Measurements from ENCODE around the gene CNST. TPM values are rescaled to one million over a fixed set of nuclear protein-coding genes. Genes with fewer than 3 reads are reported as not detected.
"Not testable (repeated sequence)": the region's sequence is repeated elsewhere in the genome, so short reads cannot be mapped to it uniquely, and the experiment has no call there.

The CNST gene
- total RNA-seq, 4 donors from 2014 or later = 41.6 to 81.9 (median 65.6) TPM

DNA sequence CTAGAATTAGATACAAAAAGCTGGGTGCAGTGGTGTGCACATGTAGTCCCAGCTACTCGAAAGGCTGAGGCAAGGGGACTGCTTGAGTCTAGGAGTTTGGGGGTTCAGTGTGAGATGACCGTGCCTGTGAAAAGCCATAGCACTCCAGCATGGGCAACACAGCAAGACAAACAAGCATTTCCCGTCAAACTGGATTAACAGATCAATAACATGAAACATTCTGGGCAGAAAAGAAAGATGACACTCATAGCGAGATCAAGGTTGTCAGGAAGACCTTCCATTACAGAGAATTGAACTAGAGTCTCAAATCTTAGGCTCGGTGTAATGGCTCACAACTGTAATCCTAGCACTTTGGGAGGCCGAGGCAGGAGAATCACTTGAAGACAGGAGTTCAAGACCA is 14.1 kb upstream of the CNST start:
- Histone ChIP-seq H3K4me1 (no peaks in the 10 kb centered on the region), H3K27ac (no peak overlapping the region), H3K4me3 (no peak overlapping the region), H3K27me3 (no peaks in the 10 kb centered on the region), H3K36me3 (peaks cover 0 to 99% of the 10 kb centered on the region in 2 donors), H3K9me3 (no peaks in the 10 kb centered on the region)
- no peak for ATAC-seq
- TF ChIP-seq CTCF (IDR thresholded peaks at IDR 0.05) (no peak), POLR2AphosphoS5 (IDR thresholded peaks at IDR 0.05) (no peak), EP300 (IDR thresholded peaks at IDR 0.05) (no peak), POLR2A (IDR thresholded peaks at IDR 0.05) (no peak)
- 85 to 93% methylated on average over 5 to 6 of the region's 6 CpGs for WGBS, 2 donors (ENCODE audit: low coverage in 1 of 2)

DNA sequence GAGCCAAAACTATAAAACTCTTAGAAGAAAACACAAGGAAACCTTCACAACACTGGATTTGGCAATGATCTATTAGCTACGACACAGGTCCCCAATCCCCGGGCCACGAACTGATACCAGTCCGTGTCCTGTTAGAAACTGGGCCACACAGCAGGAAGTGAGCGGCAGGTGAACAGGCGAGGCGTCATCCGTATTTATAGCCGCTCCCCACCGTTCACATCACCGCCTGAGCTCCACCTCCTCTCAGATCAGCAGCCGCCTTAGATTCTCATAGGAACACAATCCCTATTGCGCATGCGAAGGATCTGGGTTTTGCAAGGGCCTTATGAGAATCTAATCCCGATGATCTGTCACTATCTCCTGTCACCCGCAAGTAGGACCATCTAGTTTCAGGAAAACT is 12.1 kb upstream of the CNST start:
- 95% methylated on average over 6 to 16 of the region's 16 CpGs for WGBS, 2 donors (ENCODE audit: low coverage in 1 of 2)
- Histone ChIP-seq H3K36me3 (peaks cover 0 to 98% of the 10 kb centered on the region in 2 donors), H3K4me1 (no peaks in the 10 kb centered on the region), H3K9me3 (no peaks in the 10 kb centered on the region), H3K27ac (no peak overlapping the region), H3K27me3 (no peaks in the 10 kb centered on the region), H3K4me3 (no peak overlapping the region)
- ATAC-seq = no peak
- TF ChIP-seq EP300 (IDR thresholded peaks at IDR 0.05) (no peak), POLR2A (IDR thresholded peaks at IDR 0.05) (no peak), POLR2AphosphoS5 (IDR thresholded peaks at IDR 0.05) (no peak), CTCF (IDR thresholded peaks at IDR 0.05) (no peak)

DNA sequence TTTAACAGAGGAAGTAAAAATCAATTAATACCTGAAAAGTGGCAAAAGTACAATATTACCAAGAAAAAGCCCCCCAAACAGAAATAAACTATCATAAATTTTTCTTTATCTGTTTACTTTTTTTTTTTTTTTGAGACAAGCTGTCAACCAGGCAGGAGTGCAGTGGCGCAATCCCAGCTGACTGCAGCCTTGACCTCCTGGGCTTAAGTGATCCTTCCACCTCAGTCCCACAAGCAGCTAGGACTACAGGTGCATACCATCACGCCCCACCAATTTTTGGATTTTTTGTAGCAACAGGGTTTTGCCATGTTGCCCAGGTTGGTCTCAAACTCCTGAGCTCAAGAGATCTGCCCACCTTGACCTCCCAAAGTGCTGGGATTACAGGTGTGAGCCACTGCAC is 8.2 kb upstream of the CNST start:
- H3K36me3 ChIP-seq = peaks cover 0 to 92% of the 10 kb centered on the region in 2 donors

DNA sequence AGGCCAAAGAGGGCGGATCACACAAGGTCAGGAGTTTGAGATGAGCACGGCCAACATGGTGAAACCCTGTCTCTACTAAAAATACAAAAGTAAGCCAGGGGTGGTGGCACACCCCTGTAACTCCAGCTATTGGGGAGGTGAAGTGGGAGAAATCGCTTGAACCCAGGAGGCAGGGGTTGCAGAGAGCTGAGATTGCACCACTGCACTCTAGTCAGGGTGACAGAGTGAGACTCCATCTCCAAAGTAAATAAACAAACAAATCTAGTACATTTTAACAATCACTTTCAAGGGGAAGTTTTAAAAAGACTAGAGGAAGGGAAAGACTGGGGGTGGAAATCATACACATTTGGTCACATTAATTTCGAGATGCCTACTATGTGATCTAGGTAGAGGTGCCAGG is 6.9 kb upstream of the CNST start:
- H3K4me1 ChIP-seq = peaks cover 0 to 10% (median 0%) of the 10 kb centered on the region in 3 donors
- WGBS, 2 donors (ENCODE audit: low coverage in 1 of 2) = 90 to 93% methylated on average over 4 of the region's 4 CpGs
- H3K27ac ChIP-seq = no peak overlapping the region
- H3K9me3 ChIP-seq = no peaks in the 10 kb centered on the region
- H3K36me3 ChIP-seq = peaks cover 0 to 89% of the 10 kb centered on the region in 2 donors
- TF ChIP-seq POLR2A (IDR thresholded peaks at IDR 0.05) = no peak
- TF ChIP-seq EP300 (IDR thresholded peaks at IDR 0.05) = no peak
- no peak for TF ChIP-seq POLR2AphosphoS5 (IDR thresholded peaks at IDR 0.05)
- no peak for TF ChIP-seq CTCF (IDR thresholded peaks at IDR 0.05)
- ATAC-seq = no peak
- H3K4me3 ChIP-seq = no peak overlapping the region
- H3K27me3 ChIP-seq = no peaks in the 10 kb centered on the region

More for the DNA sequence above, 8.2 kb upstream of the CNST start:
- Histone ChIP-seq H3K4me3 (no peak overlapping the region), H3K4me1 (no peaks in the 10 kb centered on the region), H3K27ac (no peak overlapping the region), H3K27me3 (no peaks in the 10 kb centered on the region), H3K9me3 (no peaks in the 10 kb centered on the region)
- TF ChIP-seq CTCF (IDR thresholded peaks at IDR 0.05) = no peak
- TF ChIP-seq EP300 (IDR thresholded peaks at IDR 0.05) = no peak
- TF ChIP-seq POLR2AphosphoS5 (IDR thresholded peaks at IDR 0.05) = no peak
- no peak for TF ChIP-seq POLR2A (IDR thresholded peaks at IDR 0.05)
- WGBS, 2 donors (ENCODE audit: low coverage in 1 of 2) = 80 to 100% methylated on average over 1 to 2 of the region's 2 CpGs
- no peak for ATAC-seq

DNA sequence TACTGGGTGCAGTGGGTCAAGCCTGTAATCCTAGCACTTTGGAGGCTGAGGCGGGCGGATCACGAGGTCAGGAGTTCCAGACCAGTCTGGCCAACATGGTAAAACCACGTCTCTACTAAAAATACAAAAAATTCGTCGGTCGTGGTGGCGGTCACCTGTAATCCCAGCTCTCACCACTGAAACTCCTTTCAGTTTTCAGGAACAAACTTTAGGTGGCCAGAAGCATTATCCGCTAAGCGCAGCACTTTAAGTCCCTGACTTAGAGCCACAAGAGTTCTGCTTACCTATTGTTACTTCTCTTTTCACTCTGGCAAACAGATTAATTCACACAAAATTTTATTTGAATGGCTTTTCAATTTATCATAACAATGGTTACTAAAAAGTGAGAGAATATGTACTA is 5.4 kb upstream of the CNST start:
- H3K4me3 ChIP-seq, H3K9me3 ChIP-seq, H3K27ac ChIP-seq, ATAC-seq, H3K27me3 ChIP-seq: not testable (repeated sequence)
- Histone ChIP-seq H3K36me3 (peaks cover 0 to 74% of the 10 kb centered on the region in 2 donors), H3K4me1 (peaks cover 5 to 23% (median 7%) of the 10 kb centered on the region in 3 donors)
- WGBS, 2 donors (ENCODE audit: low coverage in 1 of 2) = 86 to 93% methylated on average over 7 to 10 of the region's 10 CpGs

Data from gastroesophageal sphincter (tissue), 4 donors.